Measurements from ENCODE around the gene PPP5C.

- TF ChIP-seq POLR2A (IDR thresholded peaks at IDR 0.05) (no peak), CTCF (IDR thresholded peaks at IDR 0.05) (no peak)
Measured at GRCh38 chr19:46392837-46393236, 46.0 kb downstream of the PPP5C start.

All from tibial nerve (tissue), 3 donors.